OCI-M1 (cell line): Measurements from ENCODE around the gene FAAH2.
"Not testable (repeated sequence)": the region's sequence is repeated elsewhere in the genome, so short reads cannot be mapped to it uniquely, and the experiment has no call there.

ENCODE experiments used
- DNase-seq: peaks from one replicate; lab custom pipeline; 2025; lab: John Stamatoyannopoulos, UW

Gene FAAH2

DNA sequence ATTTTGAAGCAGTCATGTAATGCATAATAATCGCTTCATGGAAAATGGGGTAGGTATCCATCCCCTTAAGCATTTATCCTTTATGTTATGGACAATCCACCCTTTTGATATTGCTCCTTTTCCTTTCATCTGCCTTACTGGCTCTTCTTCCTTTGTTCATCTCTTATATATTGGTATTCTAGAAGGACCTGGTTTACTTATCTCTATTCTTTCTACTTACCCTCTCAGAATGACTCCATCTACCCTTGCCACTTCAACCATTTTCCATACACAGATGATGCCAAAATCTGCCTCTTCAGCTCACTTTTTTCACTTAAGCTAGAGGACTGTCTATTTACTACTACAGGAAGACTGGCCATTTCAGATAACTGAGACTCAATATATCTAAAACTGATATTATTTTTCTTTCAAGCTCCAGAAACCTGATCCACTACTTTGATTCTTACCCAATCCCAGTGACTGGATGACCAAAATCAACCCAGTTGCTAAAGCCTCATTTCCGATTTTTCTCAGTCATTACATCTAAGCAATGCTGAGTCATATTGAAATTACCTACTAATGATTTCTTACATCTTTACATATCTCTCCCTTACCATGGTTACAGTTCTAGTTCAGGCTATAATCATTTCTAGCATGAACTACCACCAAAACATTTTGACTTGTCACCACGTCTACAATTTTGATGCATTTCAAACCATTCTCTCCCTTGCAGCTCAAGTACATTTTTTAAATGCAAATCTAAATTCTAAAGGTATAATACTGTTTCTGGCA, 93.7 kb downstream of the FAAH2 start:
- DNase-seq, result no peak

DNA sequence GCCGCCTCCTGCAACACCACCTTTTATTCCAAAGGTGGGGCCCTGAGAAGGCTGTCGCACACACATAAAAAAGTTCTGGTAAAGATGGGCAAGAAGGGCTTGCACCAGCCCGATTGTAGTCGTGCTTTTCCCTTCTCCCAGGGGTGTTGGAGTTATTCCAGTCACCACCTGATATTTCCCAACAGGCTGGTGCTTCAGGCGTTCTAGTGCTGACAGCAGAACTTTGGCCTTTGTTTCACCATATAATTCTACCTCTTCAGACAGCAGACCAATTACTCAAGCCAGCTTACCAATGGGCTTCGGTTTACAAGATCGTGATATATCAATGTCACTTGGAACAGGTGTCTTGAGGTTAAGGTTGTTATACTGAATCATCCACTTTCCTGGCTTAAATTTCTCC, 107.7 kb downstream of the FAAH2 start:
- not testable (repeated sequence) for DNase-seq

DNA sequence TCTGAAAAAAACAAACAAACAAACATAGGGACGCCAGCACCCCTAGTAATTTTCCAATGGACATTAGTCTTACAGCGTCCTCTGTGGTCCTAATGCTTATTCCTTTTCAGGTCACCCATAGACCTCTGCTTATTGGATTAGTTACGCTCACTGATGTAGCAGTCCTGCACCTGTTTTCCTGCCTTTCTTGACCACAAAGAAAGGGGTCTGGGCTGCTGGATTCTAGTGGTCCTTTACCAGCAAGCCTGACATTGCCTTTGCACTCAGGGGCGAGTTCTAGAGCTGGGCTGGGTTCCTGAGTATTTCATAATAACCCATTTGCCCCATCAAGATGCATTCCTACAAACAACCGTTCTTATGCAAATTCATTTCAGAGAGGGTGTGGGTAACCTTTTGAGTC, 116.7 kb downstream of the FAAH2 start:
- not testable (repeated sequence) for DNase-seq

DNA sequence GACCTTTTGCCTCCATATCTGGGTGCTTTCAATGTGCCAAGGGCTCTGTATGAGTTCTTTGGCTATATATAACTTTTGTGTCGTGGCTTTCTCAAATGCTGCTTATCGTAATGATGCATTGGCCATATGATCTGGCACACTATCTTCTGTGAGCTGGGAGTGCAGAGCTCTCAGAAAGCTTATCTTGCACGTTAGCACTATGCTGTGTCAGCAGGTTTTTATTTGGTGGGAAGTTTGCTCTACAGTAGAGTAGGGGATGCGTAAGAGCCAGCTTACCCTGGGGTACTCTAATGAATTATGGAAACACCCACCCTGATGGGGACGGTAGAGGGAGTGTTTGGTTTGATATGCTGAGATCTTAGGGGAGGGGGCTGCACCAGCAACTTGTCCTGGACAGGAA, 119.6 kb downstream of the FAAH2 start:
- DNase-seq, result peak; percentile 84

DNA sequence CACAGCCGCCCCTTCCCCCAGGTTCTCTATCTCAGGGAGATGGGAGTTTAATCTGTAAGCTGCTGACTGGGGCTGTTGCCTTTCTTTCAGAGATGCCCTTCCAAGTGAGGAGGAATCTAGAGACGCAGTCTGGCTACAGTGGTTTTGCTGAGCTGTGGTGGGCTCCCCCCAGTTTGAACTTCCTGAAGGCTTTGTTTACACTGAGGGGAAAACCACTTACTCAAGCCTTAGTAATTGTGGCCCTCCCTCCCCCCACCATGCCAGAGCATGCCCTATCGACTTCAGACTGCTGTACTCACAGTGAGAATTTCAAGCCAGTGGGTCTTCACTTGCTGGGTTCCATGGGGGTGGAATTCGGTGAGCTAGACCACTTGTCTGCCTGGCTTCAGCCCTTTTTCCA, 131.3 kb downstream of the FAAH2 start:
- DNase-seq, result no peak

DNA sequence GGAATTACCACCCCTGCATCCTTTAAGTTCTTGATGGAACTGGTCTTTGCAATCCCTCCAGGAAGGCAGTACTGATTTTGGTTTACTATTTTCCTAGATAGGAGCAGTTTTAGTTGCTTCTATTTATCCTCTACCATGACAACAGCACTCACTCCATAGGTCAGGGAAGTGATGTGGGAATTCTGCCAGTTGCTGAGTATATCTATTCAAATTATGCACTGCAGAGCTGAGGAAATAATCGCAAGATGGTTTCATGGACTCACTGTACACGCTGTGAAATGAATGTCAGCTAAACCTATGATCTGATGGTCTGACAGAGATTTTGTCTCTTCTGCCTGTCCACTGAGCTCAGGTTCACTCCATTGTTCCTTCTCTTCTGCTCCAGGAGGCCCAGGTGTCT, 135.8 kb downstream of the FAAH2 start:
- no peak for DNase-seq

DNA sequence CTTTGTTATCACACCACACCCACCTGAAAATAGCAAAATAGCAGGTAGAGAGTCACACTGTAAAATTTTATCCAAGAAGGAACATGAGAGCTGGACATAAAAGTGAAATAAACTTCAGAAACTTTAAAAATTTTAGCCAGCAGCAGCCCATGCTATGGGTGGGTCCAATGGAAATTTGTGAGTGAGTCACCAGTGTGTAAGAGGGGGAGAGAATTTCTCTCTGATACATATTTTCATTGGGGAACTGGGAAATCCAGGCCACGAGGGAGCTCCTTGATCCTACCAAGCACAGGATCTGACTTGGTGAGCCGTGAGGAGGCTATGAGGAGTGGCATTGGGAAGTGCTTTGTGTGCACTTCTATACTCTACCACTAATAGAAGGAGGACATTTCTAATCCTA, 136.3 kb downstream of the FAAH2 start:
- no peak for DNase-seq

DNA sequence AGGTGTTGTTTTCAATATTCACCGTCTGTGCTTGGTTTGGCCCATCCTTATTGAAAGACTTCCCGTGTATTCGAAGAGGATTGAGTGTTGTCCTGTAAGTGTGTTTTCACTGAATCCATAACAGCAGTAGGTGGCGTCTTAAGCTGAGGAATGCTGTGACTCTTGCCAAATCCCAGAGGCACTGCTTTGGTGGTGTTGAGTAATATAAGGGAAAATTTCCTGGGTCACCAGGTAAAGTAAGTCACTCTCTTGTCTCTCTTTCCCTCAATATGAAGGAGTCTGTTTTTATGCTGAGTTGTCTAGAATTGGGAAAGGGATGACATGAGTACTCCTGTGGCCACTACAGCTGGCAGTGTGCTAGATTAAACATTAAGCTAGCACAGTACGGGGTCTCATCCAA, 158.6 kb downstream of the FAAH2 start:
- no peak for DNase-seq

DNA sequence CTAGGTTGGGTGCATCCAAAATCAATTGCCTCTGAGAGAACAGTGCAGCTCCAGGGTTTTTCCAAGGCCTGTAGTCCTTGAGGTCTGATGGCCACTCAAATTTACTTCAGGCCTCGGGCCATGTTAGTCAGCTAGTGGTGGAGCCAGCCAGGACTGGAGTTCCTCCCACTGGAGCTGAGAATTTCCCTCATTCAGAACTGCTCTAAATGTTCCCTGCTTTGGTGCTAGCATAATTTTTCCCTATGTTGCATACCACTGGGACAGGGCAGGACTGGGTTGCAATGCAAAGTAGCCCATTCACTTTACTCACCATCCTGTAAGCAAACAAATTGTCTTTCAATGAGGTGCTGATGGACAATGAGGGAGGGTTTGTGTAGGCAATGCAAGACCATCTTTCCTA, 159.3 kb downstream of the FAAH2 start:
- DNase-seq, result no peak

DNA sequence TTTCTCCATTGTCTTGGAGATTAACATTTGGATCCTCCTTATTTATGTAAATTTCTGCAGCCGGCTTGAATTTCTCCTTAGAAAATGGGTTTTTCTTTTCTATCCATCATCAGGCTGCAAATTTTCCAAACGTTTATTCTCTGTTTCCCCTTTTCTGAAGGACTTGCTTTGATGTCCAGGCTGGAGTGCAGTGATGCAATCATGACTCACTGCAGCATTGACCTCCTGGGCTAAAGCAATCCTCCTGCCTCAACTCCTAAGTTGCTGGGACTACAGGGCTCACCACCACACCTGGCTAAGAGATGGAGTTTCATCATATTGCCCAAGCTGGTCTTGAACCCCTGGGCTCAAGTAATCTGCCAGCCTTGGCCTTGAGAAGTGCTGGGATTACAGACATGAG, 161.3 kb downstream of the FAAH2 start:
- DNase-seq, result no peak

DNA sequence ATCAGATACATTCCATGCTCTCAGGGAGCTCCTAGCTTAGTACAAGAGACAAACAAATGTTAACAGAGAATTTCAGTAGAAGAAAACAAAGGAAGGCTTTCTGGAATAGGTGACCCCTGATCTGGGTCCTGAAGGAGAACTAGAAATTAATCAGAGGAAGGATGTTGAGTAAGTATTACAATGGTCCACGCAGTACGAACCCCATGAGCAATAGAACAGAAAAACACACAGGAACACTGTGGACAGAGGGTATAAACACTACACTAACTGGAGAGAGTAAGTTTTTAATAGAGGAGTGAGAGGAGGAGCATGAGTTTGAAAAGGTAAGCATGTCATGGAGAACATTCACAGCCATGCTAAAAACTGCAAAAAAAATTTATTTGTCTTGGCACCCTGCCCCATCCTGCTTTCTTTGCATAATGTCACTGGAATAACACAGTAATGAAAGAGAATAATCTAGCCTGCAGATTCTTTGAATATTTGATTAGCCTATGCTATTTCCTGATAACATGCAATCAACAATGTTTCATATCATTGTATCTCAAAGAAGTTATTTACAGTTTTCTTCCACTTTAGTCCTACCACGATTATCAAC, 165.0 kb downstream of the FAAH2 start:
- no peak for DNase-seq

DNA sequence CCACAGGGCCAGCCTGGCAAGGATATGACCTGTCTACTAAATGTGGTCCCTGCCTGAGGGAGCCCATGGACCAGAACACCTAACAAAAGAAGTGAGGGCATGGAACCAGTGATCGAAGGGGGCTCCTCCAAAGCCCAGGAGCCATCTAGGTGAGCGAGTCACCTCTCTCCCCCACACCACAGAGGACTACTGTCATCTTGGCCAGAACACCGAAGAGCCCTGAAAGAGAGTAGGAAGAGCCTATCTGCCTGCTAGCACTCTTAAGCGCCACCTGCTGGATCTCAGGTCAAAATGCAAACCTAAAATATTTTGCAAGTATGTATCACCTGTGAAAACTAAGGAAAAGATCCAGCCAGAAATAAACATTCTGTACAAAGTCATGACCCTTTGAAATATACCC, 167.4 kb downstream of the FAAH2 start:
- DNase-seq, result peak; percentile 38

DNA sequence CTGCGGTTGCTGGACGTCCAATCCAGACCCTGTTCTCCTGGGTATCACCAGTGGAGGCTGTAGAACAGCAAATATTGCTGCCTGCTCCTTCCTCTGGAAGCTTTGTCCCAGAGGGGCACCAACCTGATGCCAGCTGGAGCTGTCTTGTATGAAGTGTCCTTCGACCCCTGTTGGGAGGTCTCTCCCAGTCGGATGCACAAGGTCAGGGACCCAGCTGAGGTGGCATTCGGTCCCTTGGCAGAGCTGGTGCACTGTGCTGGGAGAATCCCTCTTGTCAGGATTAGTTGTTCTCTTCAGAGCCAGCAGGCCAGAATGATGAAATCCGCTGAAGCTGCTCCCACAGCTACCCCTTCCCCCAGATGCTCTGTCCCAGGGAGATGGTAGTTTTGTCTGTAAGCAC, 195.0 kb downstream of the FAAH2 start:
- no peak for DNase-seq

DNA sequence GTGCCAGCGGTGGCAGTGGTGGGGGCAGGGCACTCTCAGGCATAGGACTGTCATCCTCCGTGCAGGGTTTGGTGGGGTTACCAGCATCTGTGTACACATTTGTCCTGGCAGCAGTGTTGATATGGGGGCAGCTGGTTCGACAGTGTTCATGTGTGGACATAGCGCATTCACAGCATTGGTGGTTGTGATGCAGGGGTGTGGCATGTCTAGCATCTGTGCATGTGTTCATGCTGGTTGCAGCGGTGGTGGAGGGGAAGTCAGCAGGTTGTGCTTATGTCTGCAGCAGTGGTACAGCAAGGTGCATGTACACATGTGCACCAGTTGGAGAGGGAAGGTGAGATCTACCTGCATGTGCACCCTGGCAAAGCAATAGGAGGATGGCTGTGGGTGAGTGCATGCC, 230.0 kb downstream of the FAAH2 start:
- DNase-seq, result no peak

DNA sequence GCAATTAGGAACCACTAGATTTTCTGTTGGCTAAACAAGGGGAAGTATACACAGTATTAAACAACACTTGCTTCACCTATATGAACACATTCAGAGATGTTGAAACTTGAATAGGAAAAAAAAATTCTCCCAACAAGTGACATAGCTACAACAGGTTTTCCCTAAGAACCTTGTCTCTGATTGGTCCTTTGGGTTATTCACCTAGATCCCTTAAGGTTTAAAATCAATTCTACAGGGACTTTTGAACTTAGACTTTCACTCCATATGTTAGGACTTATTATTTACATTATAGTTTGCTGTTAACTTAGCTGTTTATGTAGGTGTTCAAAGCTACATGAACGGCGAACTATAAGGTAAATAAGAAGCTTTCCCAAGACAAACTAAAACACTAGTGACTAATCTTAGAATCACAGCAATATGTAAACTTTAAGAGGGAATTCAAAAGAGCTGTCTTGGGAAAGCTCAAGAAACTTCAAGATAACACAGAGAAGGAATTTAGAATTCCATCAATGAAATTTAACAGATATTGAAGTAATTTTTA, 233.1 kb downstream of the FAAH2 start:
- DNase-seq, result no peak

DNA sequence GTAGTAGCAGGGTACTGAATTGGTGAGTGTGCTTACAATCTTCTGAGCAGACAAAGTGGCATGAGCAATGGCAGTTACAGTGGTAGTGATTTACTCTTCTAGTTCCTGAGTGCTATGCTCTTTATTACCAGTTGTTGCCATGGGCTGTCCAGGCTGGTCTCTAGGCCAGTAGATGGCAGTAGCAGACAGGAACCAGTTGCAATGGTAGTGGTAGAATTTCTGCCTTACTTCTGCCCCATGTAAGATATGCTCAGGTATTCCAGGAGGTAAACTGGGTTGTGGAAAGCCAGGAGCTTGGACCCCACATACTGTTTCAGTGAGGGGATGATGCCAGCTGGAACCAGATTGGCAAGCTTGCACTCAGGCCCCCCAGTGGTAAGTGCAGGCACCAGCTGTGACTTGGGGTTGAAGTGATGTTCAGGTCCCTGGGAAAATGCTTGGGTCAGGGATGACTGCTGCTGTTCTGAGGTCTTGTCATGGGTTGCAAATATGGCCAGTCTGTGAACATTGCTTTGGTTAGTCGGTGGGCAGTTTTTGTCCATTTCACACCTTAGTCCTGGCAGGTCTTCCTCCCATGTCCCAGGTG, 242.3 kb downstream of the FAAH2 start:
- DNase-seq, result peak; percentile 17
